Measurements from ENCODE around the gene CHRM1. TPM values are rescaled to one million over a fixed set of nuclear protein-coding genes. Genes with fewer than 3 reads are reported as not detected.
"Not testable (repeated sequence)": the region's sequence is repeated elsewhere in the genome, so short reads cannot be mapped to it uniquely, and the experiment has no call there.

The CHRM1 gene
- total RNA-seq, 5 donors from 2014 or later (not counting 1 experiment from before 2014, with no cell fraction given) = not detected

DNA sequence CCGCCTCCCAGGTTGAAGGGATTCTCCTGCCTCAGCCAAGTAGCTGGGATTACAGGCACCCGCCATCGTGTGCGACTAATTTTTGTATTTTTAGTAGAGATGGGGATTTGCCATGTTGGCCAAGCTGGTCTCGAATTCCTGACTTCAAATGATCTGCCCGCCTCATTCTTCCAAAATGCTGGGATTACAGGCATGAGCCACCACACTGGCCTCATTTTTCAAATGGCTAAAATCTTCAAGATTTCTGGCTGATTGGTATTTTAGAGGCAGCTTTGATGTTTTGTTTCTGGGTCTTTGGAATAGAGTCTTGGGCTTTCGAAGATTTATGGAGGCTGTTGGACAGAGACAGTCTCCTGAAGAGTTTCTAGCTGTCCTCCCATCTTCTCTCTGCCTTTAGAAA, 46.3 kb downstream of the CHRM1 start:
- DNase-seq = no peak
- POLR2A ChIA-PET = no interaction called here
- Mint-ChIP-seq H3K27me3 (no peaks in the 10 kb centered on the region), H3K36me3 (no peaks in the 10 kb centered on the region), H3K4me1 (peaks cover 4 to 11% (median 4%) of the 10 kb centered on the region in 3 donors), H3K27ac (no peak overlapping the region), H3K4me3 (no peak overlapping the region), H3K9me3 (no peaks in the 10 kb centered on the region)
- H3K27ac ChIP-seq (ENCODE audit: low read length) = no peak overlapping the region
- no peak overlapping the region for H3K4me3 ChIP-seq (ENCODE audit: control insufficient read depth in 1 of 2, extremely low read depth in 1 of 2, low read length in 1 of 2)
- no peaks in the 10 kb centered on the region for H3K9me3 ChIP-seq
- peaks cover 0 to 4% of the 10 kb centered on the region in 2 experiments for H3K4me1 ChIP-seq (ENCODE audit: control insufficient read depth in 1 of 2, extremely low read depth in 1 of 2, insufficient read depth in 2 of 2, low read length in 2 of 2)
- H3K36me3 ChIP-seq (ENCODE audit: control insufficient read depth in 2 of 2, extremely low read depth in 1 of 2, insufficient read depth in 1 of 2, low read length in 1 of 2) = no peaks in the 10 kb centered on the region
- CTCF ChIA-PET = no interaction called here
- no peaks in the 10 kb centered on the region for H3K27me3 ChIP-seq (replicated peaks in 1 of 2; ENCODE audit: control insufficient read depth in 2 of 2, extremely low read depth in 1 of 2, insufficient read depth in 2 of 2, low read length in 1 of 2)
- ATAC-seq (replicated peaks in 1 of 4) = no peak
- 100% methylated on average over 3 of the region's 7 CpGs for WGBS (ENCODE audit: insufficient coverage)

DNA sequence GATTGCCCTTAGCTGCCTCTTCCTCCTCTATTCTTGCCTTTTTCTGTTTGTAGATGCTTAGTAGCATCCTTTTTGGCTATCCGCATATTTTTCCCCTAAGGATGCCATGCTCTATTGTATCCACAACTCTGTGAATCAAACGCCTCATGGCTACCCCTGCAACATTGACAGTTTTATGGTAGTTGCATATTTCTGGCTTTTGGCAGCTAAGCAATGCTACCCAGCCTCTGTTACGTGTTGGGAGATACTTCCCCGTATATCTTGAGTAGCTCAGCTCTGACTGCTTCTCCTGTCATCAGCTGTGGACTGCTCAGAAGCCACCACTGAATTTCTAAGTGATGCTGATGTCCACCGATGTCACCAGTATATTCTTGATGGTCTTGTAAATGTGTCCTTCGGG, 55.5 kb downstream of the CHRM1 start:
- H3K36me3 Mint-ChIP-seq = no peaks in the 10 kb centered on the region
- ChIA-PET CTCF (interaction anchor here (0.6 to 0.7 kb wide), 3 partner anchors 33 to 806 kb away, joined by 3 to 5 read pairs (median 4); partner anchors contain the start of gene POLR2G (in 1 of the 2)), POLR2A (interaction anchor here (0.6 kb wide), 5 partner anchors 11 to 86 kb away, joined by 4 to 8 read pairs (median 4); no protein-coding TSS in a partner anchor)
- ATAC-seq (replicated peaks in 1 of 4) (no peak), DNase-seq (no peak)
- no peak overlapping the region for H3K4me3 Mint-ChIP-seq
- H3K36me3 ChIP-seq (ENCODE audit: control insufficient read depth in 2 of 2, extremely low read depth in 1 of 2, insufficient read depth in 1 of 2, low read length in 1 of 2) = no peaks in the 10 kb centered on the region
- 81% methylated on average over 3 of the region's 6 CpGs for WGBS (ENCODE audit: insufficient coverage)
- H3K4me3 ChIP-seq (ENCODE audit: control insufficient read depth in 1 of 2, extremely low read depth in 1 of 2, low read length in 1 of 2) = no peak overlapping the region
- no peaks in the 10 kb centered on the region for H3K9me3 ChIP-seq
- H3K27me3 Mint-ChIP-seq = no peaks in the 10 kb centered on the region
- no peaks in the 10 kb centered on the region for H3K27me3 ChIP-seq (replicated peaks in 1 of 2; ENCODE audit: control insufficient read depth in 2 of 2, extremely low read depth in 1 of 2, insufficient read depth in 2 of 2, low read length in 1 of 2)
- no peak overlapping the region for H3K27ac Mint-ChIP-seq
- peaks cover 6% of the 10 kb centered on the region in 3 donors for H3K4me1 Mint-ChIP-seq
- H3K4me1 ChIP-seq (ENCODE audit: control insufficient read depth in 1 of 2, extremely low read depth in 1 of 2, insufficient read depth in 2 of 2, low read length in 2 of 2) = peaks cover 0 to 3% of the 10 kb centered on the region in 2 experiments
- H3K9me3 Mint-ChIP-seq = no peaks in the 10 kb centered on the region
- H3K27ac ChIP-seq (ENCODE audit: low read length) = no peak overlapping the region

DNA sequence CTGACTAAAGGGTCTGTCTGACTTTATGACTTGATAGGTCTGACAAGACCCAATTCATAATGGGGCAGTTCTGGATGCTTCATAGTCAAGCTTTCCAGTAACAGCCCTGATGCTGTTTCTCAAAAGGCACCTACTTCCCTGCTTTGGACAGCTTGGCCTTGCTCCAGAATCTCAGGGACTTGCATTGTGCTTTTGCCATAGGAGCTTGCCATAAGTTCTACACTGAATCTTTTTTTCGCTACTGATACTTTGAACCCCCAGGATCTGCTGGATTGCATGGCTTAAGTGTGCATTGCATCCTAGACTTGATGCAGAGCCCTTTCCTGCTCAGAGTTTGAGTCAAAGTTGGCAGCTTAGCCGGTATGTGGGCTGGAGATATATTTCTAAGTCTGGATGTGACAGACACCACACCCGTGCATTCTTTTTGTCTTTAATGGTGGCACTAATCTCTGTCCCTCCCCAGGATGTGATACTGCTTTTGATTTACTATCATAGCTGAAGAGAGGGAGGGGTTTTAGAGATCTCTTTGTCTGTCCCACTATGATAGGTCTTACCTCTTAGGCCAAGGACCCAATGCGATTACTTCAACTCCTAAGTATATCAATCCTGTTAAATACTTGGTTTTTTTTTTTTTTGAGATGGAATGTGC, 57.4 kb downstream of the CHRM1 start:
- POLR2A ChIA-PET = interaction anchor here in 1 of 2 donors (0.5 kb wide), 1 partner anchor 12 kb away, joined by 6 read pairs; no protein-coding TSS in a partner anchor
- no peak overlapping the region for H3K4me3 ChIP-seq (ENCODE audit: control insufficient read depth in 1 of 2, extremely low read depth in 1 of 2, low read length in 1 of 2)
- CTCF ChIA-PET = interaction anchor here (0.7 to 2.9 kb wide), 4 partner anchors 12 to 188 kb away, joined by 3 to 12 read pairs (median 4); partner anchors contain the start of gene ZBTB3 (in 1 of the 2)
- no peak overlapping the region for H3K27ac ChIP-seq (ENCODE audit: low read length)
- no peaks in the 10 kb centered on the region for H3K27me3 ChIP-seq (replicated peaks in 1 of 2; ENCODE audit: control insufficient read depth in 2 of 2, extremely low read depth in 1 of 2, insufficient read depth in 2 of 2, low read length in 1 of 2)
- 83% methylated on average over 1 of the region's 4 CpGs for WGBS (ENCODE audit: insufficient coverage)
- H3K4me1 ChIP-seq (ENCODE audit: control insufficient read depth in 1 of 2, extremely low read depth in 1 of 2, insufficient read depth in 2 of 2, low read length in 2 of 2) = peaks cover 0 to 3% of the 10 kb centered on the region in 2 experiments
- Mint-ChIP-seq H3K27me3 (no peaks in the 10 kb centered on the region), H3K4me1 (peaks cover 6% of the 10 kb centered on the region in 3 donors), H3K9me3 (no peaks in the 10 kb centered on the region), H3K27ac (no peak overlapping the region), H3K36me3 (no peaks in the 10 kb centered on the region), H3K4me3 (no peak overlapping the region)
- H3K9me3 ChIP-seq = no peaks in the 10 kb centered on the region
- ATAC-seq (replicated peaks in 1 of 4) (no peak), DNase-seq (no peak)
- H3K36me3 ChIP-seq (ENCODE audit: control insufficient read depth in 2 of 2, extremely low read depth in 1 of 2, insufficient read depth in 1 of 2, low read length in 1 of 2) = no peaks in the 10 kb centered on the region

DNA sequence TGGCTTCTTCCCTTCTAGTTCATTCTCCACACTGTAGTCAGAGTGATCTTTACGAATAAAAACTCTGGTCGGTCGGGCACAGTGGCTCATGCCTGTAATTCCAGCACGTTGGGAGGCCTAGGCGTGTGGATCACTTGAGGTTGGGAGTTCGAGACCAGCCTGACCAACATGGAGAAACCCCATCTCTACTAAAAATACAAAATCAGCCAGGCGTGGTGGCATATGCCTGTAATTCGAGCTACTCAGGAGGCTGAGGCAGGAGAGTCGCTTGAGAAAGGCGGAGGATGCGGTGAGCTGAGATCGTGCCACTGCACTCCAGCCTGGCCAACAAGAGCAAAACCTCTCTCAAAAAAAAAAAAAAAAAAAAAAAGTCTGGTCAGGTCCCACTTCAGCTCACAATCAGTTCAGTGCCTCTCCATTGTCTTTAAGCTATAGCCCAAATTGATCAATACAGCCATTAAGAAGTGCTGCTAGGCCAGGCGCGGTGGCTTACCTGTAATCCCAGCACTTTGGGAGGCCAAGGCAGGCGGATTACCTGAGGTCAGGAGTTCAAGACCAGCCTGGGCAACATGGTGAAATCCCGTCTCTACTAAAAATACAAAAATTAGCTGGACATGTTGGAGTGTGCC, 59.5 kb downstream of the CHRM1 start:
- H3K4me1 Mint-ChIP-seq = peaks cover 10 to 22% (median 20%) of the 10 kb centered on the region in 3 donors
- not testable (repeated sequence) for H3K36me3 ChIP-seq (ENCODE audit: control insufficient read depth in 2 of 2, extremely low read depth in 1 of 2, insufficient read depth in 1 of 2, low read length in 1 of 2); H3K27ac ChIP-seq (ENCODE audit: low read length); H3K4me3 Mint-ChIP-seq; H3K27me3 Mint-ChIP-seq; H3K4me3 ChIP-seq (ENCODE audit: control insufficient read depth in 1 of 2, extremely low read depth in 1 of 2, low read length in 1 of 2); ATAC-seq (replicated peaks in 1 of 4); DNase-seq; H3K27ac Mint-ChIP-seq; H3K27me3 ChIP-seq (replicated peaks in 1 of 2; ENCODE audit: control insufficient read depth in 2 of 2, extremely low read depth in 1 of 2, insufficient read depth in 2 of 2, low read length in 1 of 2); H3K9me3 Mint-ChIP-seq; H3K9me3 ChIP-seq; H3K36me3 Mint-ChIP-seq
- ChIA-PET CTCF (interaction anchor here (0.6 to 2.9 kb wide), 9 partner anchors 17 to 1456 kb away, joined by 3 to 12 read pairs (median 3); partner anchors contain the start of genes PRDX5 (in 1 of the 2) and ZBTB3 (in 1 of the 2)), POLR2A (interaction anchor here (0.5 to 1.2 kb wide), 5 partner anchors 8 to 310 kb away, joined by 4 to 9 read pairs (median 6); partner anchors contain the start of gene ZBTB3 (in 1 of the 2))
- H3K4me1 ChIP-seq (ENCODE audit: control insufficient read depth in 1 of 2, extremely low read depth in 1 of 2, insufficient read depth in 2 of 2, low read length in 2 of 2) = peaks cover 0 to 11% of the 10 kb centered on the region in 2 experiments
- 100% methylated on average over 5 of the region's 16 CpGs for WGBS (ENCODE audit: insufficient coverage)

DNA sequence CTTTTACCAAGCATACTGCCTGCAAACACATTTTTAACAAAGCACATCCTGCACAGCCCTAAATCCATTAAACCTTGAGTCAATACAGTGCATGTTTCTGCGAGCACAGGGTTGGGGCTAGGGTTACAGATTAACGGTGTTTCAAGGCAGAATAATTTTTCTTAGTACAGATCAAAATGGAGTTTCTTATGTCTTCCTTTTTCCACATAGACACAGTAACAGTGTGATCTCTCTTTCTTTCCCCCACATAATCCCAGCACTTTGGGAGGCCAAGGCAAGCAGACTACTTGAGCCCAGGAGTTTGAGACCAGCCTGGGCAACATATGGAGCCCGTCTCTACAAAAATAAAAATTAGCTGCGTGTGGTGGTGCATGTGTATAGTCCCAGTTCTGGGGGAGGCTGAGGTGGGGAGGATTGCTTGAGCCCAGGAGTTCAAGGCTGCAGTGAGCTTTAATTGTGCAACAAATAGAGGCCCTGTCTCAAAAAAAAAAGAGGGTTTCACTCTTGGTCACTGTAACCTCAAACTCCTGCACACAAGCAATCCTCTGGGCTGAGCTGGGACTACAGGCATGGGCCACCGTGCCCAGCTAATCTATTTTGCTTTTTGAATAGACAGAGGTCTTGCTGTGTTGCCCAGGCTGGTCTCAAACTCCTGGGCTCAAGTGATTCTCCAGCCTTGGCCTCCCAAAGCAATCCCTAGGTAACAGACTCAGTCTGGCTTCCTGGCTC, 60.2 kb downstream of the CHRM1 start:
- Mint-ChIP-seq H3K4me3 (no peak overlapping the region), H3K36me3 (no peaks in the 10 kb centered on the region), H3K27me3 (no peaks in the 10 kb centered on the region), H3K9me3 (no peaks in the 10 kb centered on the region), H3K4me1 (peaks cover 15 to 27% (median 25%) of the 10 kb centered on the region in 3 donors), H3K27ac (no peak overlapping the region)
- Histone ChIP-seq H3K36me3 (ENCODE audit: control insufficient read depth in 2 of 2, extremely low read depth in 1 of 2, insufficient read depth in 1 of 2, low read length in 1 of 2) (no peaks in the 10 kb centered on the region), H3K4me1 (ENCODE audit: control insufficient read depth in 1 of 2, extremely low read depth in 1 of 2, insufficient read depth in 2 of 2, low read length in 2 of 2) (peaks cover 5 to 18% of the 10 kb centered on the region in 2 experiments), H3K27me3 (replicated peaks in 1 of 2; ENCODE audit: control insufficient read depth in 2 of 2, extremely low read depth in 1 of 2, insufficient read depth in 2 of 2, low read length in 1 of 2) (no peaks in the 10 kb centered on the region), H3K9me3 (no peaks in the 10 kb centered on the region), H3K4me3 (ENCODE audit: control insufficient read depth in 1 of 2, extremely low read depth in 1 of 2, low read length in 1 of 2) (no peak overlapping the region), H3K27ac (ENCODE audit: low read length) (no peak overlapping the region)
- DNase-seq (no peak), ATAC-seq (replicated peaks in 1 of 4) (no peak)
- POLR2A ChIA-PET = interaction anchor here in 1 of 2 donors (1.2 kb wide), 1 partner anchor 107 kb away, joined by 9 read pairs; the partner anchor contains the start of gene ZBTB3
- CTCF ChIA-PET = interaction anchor here in 1 of 2 donors (2.9 kb wide), 1 partner anchor 75 kb away, joined by 12 read pairs; no protein-coding TSS in a partner anchor
- WGBS (ENCODE audit: insufficient coverage) = 58% methylated on average over 2 of the region's 5 CpGs

DNA sequence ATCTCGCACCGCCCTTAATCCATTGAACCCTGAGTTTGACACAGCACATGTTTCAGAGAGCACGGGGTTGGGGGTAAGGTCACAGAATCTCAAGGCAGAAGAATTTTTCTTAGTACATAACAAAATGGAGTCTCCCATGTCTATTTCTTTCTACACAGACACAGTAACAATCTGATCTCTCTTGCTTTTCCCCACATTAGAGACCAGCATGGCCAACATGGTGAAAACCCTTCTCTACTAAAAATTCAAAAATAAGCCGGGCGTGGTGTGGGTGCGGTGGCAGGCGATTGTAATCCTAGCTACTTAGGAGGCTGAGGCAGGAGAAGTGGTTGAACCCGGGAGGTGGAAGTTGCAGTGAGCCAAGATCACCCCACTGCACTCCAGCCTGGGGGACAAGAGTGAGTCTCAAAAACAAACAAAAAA, 61.9 kb downstream of the CHRM1 start:
- Mint-ChIP-seq H3K36me3 (peaks cover 13% of the 10 kb centered on the region), H3K4me1 (peaks cover 21 to 43% (median 37%) of the 10 kb centered on the region in 3 donors)
- H3K27me3 ChIP-seq (replicated peaks in 1 of 2; ENCODE audit: control insufficient read depth in 2 of 2, extremely low read depth in 1 of 2, insufficient read depth in 2 of 2, low read length in 1 of 2); H3K4me3 Mint-ChIP-seq; H3K36me3 ChIP-seq (ENCODE audit: control insufficient read depth in 2 of 2, extremely low read depth in 1 of 2, insufficient read depth in 1 of 2, low read length in 1 of 2); POLR2A ChIA-PET; H3K9me3 ChIP-seq; H3K9me3 Mint-ChIP-seq; H3K27me3 Mint-ChIP-seq; H3K27ac ChIP-seq (ENCODE audit: low read length); CTCF ChIA-PET; ATAC-seq (replicated peaks in 1 of 4); H3K27ac Mint-ChIP-seq; H3K4me3 ChIP-seq (ENCODE audit: control insufficient read depth in 1 of 2, extremely low read depth in 1 of 2, low read length in 1 of 2); DNase-seq: not testable (repeated sequence)
- H3K4me1 ChIP-seq (ENCODE audit: control insufficient read depth in 1 of 2, extremely low read depth in 1 of 2, insufficient read depth in 2 of 2, low read length in 2 of 2) = peaks cover 13 to 24% of the 10 kb centered on the region in 2 experiments
- WGBS (ENCODE audit: insufficient coverage) = no CpG with 5 or more reads among the region's 8 CpGs

Measured in T-cell (primary cell).